BE2C (cell line): Measurements from ENCODE around the gene SIPA1L2.
A peak's percentile ranks its signal among the peaks of the same experiment; 100 is the strongest.

Experiments
- DNase-seq: peaks from one replicate; pipeline ENCODE4 v3.0.0-alpha.2; 2020
- H3K27me3 ChIP-seq: fragments of 250-450 bp; sonication (Bioruptor Pico); 2 replicates; pipeline ENCODE4 v1.5.1; 2020; ENCODE audit warnings: mild to moderate bottlenecking
- H3K36me3 ChIP-seq: fragments of 250-450 bp; sonication (Bioruptor Pico); 2 replicates; pipeline ENCODE4 v1.5.1; 2020; ENCODE audit warnings: mild to moderate bottlenecking
- H3K4me1 ChIP-seq: fragments of 250-450 bp; sonication (Bioruptor Pico); 2 replicates; pipeline ENCODE4 v1.5.1; 2020
- H3K4me3 ChIP-seq: 2 replicates; pipeline ENCODE4 v1.5.1; 2011; ENCODE audit warnings: low read depth, low read length
- H3K9me3 ChIP-seq: fragments of 250-450 bp; sonication (Bioruptor Pico); 2 replicates; pipeline ENCODE4 v1.5.1; 2020
- TF ChIP-seq, protein P1 (sequence below): IDR thresholded peaks from 2 replicates; pipeline ENCODE4 v1.5.1; 2012; ENCODE audit warnings: mild to moderate bottlenecking, low read depth, low read length

SIPA1L2 gene

DNA sequence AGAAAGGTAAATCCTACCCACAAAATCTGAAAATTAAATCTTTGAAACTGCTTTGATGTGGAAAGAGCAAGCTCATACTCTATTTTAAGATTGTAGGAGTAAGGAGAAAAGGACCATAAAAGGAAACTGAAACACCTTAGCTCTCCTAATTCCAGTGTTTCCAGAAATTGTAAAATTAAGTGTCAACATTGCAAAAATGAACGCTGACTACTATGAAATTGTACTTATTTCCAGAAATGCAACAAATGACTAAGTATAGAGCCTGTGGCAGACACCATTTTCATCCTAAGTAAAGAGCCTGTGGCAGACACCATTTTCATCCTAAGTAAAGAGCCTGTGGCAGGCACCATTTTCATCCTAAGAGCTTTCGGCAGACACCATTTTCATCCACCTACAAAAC lies 6.9 kb upstream of the SIPA1L2 start:
- no peak overlapping the region for H3K4me3 ChIP-seq
- H3K4me1 ChIP-seq: no peaks in the 10 kb centered on the region
- H3K36me3 ChIP-seq: no peaks in the 10 kb centered on the region
- DNase-seq: no peak
- TF ChIP-seq, protein P1, sequence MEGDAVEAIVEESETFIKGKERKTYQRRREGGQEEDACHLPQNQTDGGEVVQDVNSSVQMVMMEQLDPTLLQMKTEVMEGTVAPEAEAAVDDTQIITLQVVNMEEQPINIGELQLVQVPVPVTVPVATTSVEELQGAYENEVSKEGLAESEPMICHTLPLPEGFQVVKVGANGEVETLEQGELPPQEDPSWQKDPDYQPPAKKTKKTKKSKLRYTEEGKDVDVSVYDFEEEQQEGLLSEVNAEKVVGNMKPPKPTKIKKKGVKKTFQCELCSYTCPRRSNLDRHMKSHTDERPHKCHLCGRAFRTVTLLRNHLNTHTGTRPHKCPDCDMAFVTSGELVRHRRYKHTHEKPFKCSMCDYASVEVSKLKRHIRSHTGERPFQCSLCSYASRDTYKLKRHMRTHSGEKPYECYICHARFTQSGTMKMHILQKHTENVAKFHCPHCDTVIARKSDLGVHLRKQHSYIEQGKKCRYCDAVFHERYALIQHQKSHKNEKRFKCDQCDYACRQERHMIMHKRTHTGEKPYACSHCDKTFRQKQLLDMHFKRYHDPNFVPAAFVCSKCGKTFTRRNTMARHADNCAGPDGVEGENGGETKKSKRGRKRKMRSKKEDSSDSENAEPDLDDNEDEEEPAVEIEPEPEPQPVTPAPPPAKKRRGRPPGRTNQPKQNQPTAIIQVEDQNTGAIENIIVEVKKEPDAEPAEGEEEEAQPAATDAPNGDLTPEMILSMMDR: no peak
- no peaks in the 10 kb centered on the region for H3K27me3 ChIP-seq
- H3K9me3 ChIP-seq: no peaks in the 10 kb centered on the region

DNA sequence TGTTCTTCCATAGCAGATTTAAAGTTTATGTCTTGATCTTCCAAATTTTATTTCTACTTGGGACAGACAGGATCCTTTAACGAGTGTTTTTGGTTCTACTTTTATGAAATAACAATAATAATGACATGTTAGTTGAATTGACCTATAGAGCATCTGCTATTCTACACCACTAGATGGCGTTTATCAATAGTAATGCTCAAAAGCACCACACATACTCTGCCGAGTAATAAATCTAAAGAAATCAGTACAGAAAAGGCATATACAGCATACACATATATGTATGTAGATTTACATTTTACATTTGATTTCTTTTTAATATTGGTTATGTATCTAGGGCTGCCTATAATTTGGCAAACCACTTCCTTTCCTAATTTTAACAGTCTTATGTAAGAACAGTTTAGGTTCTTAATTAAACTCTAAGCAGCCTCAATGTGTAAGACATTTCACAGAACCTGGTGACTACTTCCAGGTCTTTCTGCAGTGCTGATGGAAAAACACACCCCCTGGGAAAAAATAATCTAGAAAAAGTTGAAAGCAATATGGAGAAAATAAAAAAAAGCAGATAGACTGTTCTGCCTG lies 5.9 kb upstream of the SIPA1L2 start:
- Histone ChIP-seq H3K4me1 (no peaks in the 10 kb centered on the region), H3K9me3 (no peaks in the 10 kb centered on the region)
- DNase-seq: no peak

DNA sequence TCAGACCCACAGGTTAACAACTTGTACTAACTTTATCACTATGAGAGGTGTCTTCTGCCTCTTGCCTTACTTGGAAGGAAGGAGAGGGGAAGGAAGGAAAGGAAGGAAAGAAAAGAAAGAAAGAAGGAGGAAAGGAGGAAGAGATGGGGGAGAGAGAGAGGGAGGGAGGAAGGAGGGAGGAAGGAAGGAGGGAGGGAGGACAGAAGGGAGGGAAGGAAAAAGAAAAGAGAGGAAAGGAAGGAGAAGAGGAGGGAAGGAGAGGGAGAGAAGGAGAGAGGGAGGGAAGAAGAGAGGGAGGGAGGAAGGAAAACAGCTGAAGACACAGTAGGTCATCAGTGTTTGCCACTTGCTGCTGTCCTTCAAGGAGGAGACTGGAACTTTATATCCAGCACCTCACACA lies 5.3 kb upstream of the SIPA1L2 start:
- Histone ChIP-seq H3K4me3 (no peak overlapping the region), H3K9me3 (no peaks in the 10 kb centered on the region), H3K36me3 (no peaks in the 10 kb centered on the region), H3K4me1 (no peaks in the 10 kb centered on the region), H3K27me3 (no peaks in the 10 kb centered on the region)
- no peak for DNase-seq
- TF ChIP-seq, protein P1: no peak

More for the DNA sequence above, 5.9 kb upstream of the SIPA1L2 start:
- TF ChIP-seq, protein P1: peak; percentile 73
- no peaks in the 10 kb centered on the region for H3K27me3 ChIP-seq
- H3K4me3 ChIP-seq: no peak overlapping the region
- no peaks in the 10 kb centered on the region for H3K36me3 ChIP-seq

DNA sequence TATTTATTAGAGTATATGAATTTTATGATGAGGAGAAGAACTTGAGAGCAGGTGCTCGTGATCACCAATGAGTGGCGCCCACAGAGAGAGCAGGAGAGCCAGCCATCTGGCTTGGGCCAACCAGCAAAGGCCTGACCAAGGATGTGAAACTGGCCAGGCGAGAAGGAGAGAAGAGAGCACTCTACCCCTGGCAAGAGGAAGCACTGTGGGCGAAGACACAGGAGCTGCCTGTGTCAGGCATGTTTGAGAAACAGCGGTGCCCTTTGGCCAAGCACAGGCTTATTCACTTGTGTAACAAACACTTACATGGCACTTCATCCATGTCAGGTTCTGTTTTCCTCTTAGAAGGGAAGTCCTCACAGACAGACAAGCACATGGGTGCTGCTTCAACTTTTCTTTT lies 4.2 kb upstream of the SIPA1L2 start:
- no peak overlapping the region for H3K4me3 ChIP-seq
- no peak for DNase-seq
- TF ChIP-seq, protein P1: no peak
- no peaks in the 10 kb centered on the region for H3K27me3 ChIP-seq
- no peaks in the 10 kb centered on the region for H3K4me1 ChIP-seq
- no peaks in the 10 kb centered on the region for H3K36me3 ChIP-seq
- no peaks in the 10 kb centered on the region for H3K9me3 ChIP-seq

DNA sequence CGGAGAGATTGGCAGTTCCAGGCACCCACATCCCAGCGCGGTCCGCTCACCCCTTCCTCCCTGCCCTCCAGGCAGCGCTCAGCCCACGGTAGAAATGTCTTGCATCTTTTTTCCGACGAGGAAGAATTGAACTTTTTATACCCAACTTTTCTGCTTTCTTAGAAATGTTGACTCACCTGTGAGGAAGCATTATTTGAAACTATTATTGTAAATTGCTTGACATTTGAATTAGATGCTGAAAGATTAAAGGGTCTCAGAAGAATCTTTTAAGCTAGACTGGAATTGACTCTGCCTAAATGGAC lies 912 bp upstream of the SIPA1L2 start:
- Histone ChIP-seq H3K4me1 (peaks cover 4% of the 10 kb centered on the region; the same call in 1 of the 2 replicates), H3K36me3 (no peaks in the 10 kb centered on the region), H3K9me3 (no peaks in the 10 kb centered on the region), H3K27me3 (no peaks in the 10 kb centered on the region), H3K4me3 (peak overlapping the region; percentile 79)
- DNase-seq: no peak
- TF ChIP-seq, protein P1: no peak

DNA sequence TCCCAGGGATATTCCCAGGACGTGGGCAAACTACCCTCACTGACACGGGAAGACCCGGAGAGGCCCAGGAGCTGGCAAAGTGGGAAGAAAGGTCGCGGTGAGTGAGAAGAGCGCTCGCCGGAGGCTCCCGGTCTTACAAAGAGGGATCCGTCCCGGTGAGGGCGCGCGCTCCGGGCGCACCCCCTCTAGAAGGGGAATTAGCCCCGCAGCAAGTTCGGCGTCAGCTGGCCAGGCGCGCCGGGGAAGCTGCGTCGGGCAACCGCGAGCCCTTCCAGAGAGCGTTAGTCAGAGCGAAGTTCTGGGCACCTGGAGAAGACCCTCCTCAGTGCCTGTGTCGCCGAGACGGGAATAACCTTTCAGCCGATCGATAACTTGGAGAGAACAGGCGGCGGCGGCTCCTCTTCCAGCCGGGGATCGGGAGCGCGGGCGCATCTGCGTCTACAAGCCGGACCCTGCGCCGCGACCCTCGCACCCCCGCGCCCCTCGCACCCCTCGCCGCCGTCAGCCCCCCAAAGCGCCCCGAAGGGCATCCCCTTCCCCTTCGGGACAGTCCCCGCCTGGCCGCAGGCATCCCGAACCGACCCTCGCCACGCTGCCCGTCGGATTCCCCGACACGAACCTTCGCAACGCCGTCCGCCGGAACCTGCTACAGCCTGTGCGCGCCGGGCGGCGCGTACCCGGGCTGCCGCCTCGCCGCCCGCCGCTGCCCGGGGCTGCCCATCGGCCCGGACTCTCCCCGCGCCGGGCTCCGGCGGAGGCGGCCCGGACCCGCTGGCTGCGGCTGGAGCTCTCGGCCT lies 485 bp downstream of the SIPA1L2 start:
- Histone ChIP-seq H3K4me1 (peaks cover 4% of the 10 kb centered on the region; the same call in 1 of the 2 replicates), H3K9me3 (no peaks in the 10 kb centered on the region), H3K36me3 (no peaks in the 10 kb centered on the region), H3K27me3 (no peaks in the 10 kb centered on the region), H3K4me3 (peak overlapping the region; percentile 79)
- TF ChIP-seq, protein P1: no peak
- peak; percentile 34 for DNase-seq
